Coronary artery (tissue), 2 donors: ENCODE results near the gene MACROD2.

ENCODE experiments used
- DNase-seq: peaks from one replicate; pipeline ENCODE4 v3.0.0-alpha.2; 2017; ENCODE audit warnings: low spot score
- H3K27ac ChIP-seq, 2 donors: fragments of 200-600 bp; sonication (generic); one replicate each; pipeline ENCODE4 v1.5.1; 2016 to 2019
- H3K4me3 ChIP-seq: fragments of 200-600 bp; sonication (generic); 2 replicates; pipeline ENCODE4 v1.5.1; 2016; ENCODE audit warnings: mild to moderate bottlenecking, moderate library complexity
- TF ChIP-seq, protein P1 (sequence below): fragments of 200-600 bp; sonication (generic); IDR thresholded peaks from one replicate; pipeline ENCODE4 v1.5.1; 2019; ENCODE audit warnings: antibody characterized with exemption

MACROD2 gene

DNA sequence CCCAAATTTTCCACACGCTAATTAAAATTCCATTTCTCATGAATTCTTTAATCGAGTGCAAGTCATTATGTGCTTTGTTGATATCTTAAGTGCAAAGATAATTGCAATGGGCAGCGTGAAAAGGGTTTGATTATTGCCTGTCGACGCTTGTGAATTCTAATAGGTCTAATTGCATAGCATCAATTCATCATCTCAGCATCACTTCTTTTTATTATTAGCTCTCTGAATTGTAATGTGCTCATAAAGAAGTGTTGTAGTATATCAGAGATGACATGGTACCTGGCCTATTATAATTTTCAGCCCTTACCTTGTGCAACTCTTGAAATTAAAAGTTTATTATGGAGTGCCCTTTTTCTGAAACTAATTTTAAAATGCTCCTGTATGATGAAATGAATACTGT is 1208.9 kb downstream of the MACROD2 start:
- no peak overlapping the region for H3K4me3 ChIP-seq
- no peak for DNase-seq
- H3K27ac ChIP-seq = no peak overlapping the region
- TF ChIP-seq, protein P1, sequence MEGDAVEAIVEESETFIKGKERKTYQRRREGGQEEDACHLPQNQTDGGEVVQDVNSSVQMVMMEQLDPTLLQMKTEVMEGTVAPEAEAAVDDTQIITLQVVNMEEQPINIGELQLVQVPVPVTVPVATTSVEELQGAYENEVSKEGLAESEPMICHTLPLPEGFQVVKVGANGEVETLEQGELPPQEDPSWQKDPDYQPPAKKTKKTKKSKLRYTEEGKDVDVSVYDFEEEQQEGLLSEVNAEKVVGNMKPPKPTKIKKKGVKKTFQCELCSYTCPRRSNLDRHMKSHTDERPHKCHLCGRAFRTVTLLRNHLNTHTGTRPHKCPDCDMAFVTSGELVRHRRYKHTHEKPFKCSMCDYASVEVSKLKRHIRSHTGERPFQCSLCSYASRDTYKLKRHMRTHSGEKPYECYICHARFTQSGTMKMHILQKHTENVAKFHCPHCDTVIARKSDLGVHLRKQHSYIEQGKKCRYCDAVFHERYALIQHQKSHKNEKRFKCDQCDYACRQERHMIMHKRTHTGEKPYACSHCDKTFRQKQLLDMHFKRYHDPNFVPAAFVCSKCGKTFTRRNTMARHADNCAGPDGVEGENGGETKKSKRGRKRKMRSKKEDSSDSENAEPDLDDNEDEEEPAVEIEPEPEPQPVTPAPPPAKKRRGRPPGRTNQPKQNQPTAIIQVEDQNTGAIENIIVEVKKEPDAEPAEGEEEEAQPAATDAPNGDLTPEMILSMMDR = no peak

GRCh38 chr20:15205028-15205427 is 1209.7 kb downstream of the MACROD2 start:
- TF ChIP-seq, protein P1 = no peak
- DNase-seq = no peak
- H3K4me3 ChIP-seq = no peak overlapping the region
- no peak overlapping the region for H3K27ac ChIP-seq

- TF ChIP-seq, protein P1 = no peak
- no peak overlapping the region for H3K27ac ChIP-seq
- no peak for DNase-seq
- H3K4me3 ChIP-seq = no peak overlapping the region
Measured at GRCh38 chr20:15205719-15206118, 1210.4 kb downstream of the MACROD2 start.

GRCh38 chr20:15209537-15209936 is 1214.2 kb downstream of the MACROD2 start:
- no peak overlapping the region for H3K4me3 ChIP-seq
- DNase-seq = no peak
- TF ChIP-seq, protein P1 = no peak
- H3K27ac ChIP-seq = no peak overlapping the region

- Histone ChIP-seq H3K27ac (no peak overlapping the region), H3K4me3 (no peak overlapping the region)
- TF ChIP-seq, protein P1 = no peak
- DNase-seq = no peak
Measured at GRCh38 chr20:15214051-15214450, 1218.7 kb downstream of the MACROD2 start.

DNA sequence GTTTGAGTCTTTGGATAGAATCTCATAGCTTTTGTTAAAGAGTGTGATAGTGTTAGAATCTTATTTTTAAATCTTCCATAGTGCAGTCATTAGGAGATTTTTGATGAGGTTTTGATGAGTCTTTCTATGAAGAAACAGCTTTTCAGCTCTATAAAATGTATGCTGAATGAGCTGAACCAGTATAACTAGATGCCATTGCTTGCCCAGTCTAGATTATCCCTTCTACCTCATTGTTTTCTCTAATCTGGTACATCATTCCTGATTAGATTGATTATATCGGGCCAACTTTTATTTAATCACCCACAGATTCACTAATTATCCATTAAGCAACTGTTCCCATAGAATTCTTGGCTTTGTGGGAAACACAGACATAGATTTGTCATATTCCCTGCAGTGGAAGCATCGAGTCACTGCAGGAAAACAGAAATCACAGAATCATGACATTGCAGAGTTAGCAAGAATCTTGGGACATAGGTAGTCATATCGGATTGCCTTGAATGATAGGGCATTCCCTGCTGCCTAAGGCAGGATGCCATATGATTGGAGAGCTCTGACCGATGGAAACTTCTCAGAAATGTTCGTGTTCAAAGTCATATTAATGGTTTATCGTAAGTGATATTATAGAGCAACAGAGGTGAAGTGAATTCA is 1224.8 kb downstream of the MACROD2 start:
- TF ChIP-seq, protein P1 = no peak
- Histone ChIP-seq H3K4me3 (no peak overlapping the region), H3K27ac (no peak overlapping the region)
- DNase-seq = no peak

DNA sequence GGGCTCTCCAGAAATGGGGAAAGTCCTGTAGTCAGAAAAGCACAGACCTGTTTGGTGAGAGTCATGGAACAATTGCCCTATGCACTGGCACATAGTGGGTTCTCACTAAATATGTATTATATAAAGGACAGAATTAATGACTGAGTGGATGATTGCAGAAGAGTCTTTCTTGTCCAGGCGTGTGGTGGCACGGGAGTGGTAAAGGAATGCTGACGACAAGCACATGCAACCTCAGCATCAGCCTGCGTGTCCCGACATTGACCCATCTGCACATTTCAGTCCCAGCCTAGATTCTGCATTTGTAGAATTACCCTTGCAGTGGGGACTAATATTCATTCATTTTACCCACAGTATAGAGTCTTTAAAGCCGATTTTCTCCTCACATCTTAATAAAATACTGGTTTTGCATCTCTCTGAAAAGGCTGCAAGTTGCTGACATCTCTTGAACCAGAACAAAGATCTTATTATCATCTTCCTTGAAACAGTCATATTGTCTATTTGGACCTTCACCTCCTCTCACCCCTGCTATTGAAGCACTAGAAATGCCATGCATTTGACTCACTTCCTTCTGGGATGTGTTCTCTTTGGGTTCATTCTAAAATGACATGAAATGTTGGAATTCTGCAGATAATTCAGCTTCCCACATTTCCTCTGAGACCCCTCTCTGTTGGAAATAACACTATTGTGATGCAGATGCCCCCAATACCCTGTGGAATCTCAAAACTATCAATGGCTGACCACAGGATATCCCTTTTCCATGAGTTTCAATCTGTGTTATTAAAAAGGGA is 1225.7 kb downstream of the MACROD2 start:
- no peak overlapping the region for H3K4me3 ChIP-seq
- no peak overlapping the region for H3K27ac ChIP-seq
- no peak for DNase-seq
- TF ChIP-seq, protein P1 = no peak
